HG03469 (cell line): ENCODE measurements around the gene KCTD13.
A peak's percentile ranks its signal among the peaks of the same experiment; 100 is the strongest.
"Not testable (repeated sequence)": the region's sequence is repeated elsewhere in the genome, so short reads cannot be mapped to it uniquely, and the experiment has no call there.

Experiments used
- ATAC-seq: cut with Tn5 transposase; IDR thresholded peaks from one replicate; pipeline ENCODE4 v1.9.1; 2021; ENCODE audit warnings: mild to moderate bottlenecking, moderate library complexity, moderate number of reproducible peaks; ENCODE audit not compliant: unreplicated experiment

Gene KCTD13

DNA sequence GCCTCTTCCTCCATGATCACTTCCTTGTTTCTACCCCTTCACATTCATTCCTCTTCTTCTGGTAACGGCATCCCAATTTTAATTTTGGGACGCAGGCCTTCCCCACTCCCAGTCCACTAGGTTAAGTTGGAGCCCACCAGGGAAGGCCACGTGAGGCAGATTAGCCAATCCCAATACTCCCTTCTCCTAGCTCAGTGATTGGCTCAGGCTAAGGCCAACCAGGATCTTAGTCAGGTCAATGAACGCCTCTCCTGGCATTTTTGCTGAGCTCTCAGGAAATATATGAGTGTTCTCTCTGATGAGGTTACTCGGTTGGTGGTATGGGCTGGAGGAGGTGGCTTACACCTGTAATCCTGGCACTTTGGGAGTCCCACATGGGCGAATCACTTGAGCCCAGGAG lies 42.0 kb downstream of the KCTD13 start:
- no peak for ATAC-seq

DNA sequence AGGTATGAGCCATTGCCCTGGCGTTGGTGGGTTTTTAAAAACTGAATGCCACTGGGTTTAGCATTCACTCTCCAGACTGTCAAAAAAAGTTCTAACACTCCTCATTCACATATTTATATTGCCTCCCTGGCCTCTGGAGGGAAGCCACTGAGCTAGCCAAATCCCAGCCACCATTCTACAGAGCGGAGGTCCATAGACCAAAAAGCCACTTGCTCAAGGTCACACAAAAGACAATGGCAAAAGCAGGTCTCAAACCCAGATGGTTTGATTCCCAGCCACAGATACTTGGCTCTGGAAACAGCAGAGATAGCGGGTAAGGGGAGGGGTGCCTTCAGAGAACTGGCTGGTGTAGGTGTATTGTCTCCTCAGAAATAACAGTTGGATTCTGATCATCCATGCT lies 45.0 kb downstream of the KCTD13 start:
- no peak for ATAC-seq

DNA sequence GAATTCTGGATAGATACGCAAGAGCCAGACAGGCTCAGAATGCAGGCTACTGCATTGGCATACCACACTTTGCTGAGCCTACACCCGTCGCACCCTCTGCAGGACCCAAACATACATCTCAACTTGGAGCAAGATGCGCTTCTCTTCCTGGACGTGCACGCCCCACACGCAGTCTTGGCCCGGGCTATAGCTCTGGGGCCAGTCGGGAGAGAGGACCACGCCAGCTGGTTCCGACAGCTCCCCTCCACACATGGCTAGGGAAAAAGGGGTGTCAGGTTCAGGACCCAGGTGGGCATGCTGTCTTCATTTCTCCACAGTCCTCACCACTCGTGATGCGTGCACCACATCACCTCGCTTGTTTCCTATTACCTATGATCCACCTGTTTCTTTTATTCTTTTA lies 47.9 kb downstream of the KCTD13 start:
- ATAC-seq: no peak

- no peak for ATAC-seq
These were observed 48.6 kb downstream of the KCTD13 start for GRCh38 chr16:29877266-29877961.

DNA sequence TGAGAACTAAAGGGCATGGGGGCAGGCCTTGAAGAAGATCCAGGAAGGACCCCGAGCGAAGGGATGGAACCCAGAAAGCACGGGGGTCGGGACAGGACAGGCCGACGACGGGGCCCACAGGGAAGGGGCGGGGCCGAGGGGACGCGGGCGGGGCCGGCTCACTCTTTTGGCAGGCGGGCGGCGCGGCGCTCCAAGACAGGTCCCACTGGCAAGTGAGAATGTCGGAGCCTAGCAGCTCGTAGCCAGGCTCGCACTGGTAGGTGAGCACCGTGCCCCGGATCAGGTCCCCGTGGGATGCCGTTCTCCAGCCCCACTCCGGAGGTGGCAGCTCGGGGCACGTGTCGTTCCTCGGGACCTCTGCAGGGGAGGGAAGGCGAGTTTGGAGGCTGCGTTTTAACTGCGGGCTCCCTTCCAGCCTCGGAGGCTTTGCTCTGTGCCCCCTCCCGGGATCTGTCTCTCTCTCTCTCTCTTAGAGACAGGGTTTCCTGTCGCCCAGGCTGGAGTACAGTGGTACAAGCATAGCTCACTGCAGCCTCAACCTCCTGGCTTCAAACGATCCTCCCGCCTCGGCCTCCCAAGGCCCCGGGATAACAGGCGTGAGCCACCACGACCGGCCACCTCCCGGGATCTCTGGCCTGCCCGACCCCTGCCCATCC lies 49.3 kb downstream of the KCTD13 start:
- ATAC-seq: no peak

- ATAC-seq: no peak
These were observed 49.8 kb downstream of the KCTD13 start for GRCh38 chr16:29876217-29876593.

DNA sequence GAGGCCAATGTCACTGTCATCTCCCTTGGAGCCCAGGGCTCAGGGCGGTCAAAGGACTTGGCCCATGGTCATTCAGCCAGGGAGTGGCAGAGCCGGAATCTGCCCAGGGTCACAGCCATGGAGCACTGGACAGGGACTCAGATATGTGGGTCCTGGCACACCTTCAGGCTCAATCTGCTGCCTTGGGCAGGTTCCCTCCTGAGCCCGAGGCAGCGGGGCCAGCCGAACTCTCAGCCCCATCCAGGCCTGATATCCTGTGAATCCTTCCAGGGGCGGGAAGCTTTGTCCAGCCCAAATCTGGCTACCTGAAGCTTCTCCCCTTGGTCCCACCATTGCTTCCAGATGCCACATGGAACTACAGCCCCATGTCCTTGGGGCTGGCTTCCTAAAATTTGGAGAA lies 50.8 kb downstream of the KCTD13 start:
- ATAC-seq: no peak

DNA sequence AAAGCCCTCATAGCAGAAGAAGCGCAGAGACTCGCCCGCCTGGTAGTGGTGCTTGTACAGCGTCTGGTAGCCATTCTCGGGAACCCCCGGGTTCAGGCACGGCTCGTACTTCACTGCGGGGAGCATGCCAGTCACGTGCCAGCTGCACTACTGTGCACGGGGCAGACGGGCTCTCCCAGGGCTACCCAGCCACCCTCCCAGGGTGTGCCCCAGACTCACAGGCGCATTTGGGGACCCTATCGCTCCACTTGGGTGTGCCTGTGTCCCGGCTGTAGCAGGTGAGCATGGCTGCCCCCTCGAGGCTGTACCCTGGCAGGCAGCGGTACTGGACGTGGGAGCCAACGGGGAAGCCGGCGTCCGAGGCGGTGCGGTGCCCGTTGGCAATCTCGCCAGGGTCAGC lies 52.7 kb downstream of the KCTD13 start:
- ATAC-seq: no peak

DNA sequence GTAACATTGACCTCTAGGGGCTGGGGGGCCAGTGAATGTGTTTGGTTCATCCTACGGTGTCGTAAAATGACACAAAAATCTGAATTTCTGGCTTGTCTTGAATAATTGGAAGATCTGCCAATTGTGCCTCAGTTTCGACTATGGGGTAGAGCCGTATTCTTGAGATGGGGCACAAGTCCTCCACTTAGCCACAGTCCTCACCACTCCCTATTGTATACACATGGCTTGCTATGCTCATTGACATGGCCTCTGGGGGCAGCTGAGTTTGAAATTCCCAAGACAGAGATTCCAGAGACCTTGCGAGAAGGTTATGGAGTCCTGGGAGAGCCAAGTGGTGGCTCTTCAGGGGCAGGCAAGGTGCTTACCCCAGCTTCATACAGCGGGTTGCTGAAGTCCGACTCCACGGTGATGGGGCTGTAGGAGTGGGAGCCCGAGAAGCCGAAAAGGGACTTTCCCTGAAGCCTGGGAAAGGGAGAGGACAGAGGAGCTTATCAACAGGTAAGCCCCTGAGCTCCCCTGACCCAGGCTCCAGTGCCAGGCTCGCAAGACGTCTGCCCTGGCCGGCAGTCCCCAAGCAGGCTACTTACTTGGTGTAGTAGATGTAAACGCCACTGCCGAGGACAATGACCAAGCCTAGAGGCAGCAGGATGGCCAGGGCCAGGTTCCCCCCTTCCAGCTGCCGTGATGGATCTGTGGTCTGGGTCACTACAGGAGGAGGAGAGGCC lies 54.0 kb downstream of the KCTD13 start:
- ATAC-seq: no peak

GRCh38 chr16:29869067-29869466 lies 57.0 kb downstream of the KCTD13 start:
- not testable (repeated sequence) for ATAC-seq

DNA sequence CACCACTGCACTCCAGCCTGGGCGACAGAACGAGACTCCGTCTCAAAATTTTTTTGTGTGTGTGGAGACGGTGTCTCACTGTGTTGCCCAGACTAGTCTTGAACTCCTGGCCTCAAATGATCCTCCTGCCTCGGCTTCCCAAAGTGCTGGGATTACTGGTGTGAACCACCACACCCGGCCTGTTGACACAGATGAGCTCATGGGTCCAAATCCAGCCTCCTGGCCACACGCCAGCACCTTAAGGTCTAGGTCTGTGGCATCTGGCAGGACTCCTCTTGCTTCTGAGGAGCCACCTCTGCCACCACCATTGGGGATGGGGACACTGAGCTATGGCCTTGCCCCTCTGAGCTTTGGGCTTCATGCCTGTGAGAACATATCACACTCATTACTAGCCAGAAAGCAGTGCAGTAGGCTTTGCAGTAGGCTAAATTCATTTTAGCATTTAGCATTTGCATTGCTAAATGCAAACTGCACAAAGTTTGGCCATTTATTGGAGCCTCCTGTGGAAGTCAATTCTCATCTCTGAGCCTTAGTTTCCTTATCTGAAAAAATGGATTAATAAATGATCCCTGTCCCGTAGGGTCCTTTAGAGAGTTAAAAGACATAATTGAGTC lies 57.5 kb downstream of the KCTD13 start:
- ATAC-seq: no peak

DNA sequence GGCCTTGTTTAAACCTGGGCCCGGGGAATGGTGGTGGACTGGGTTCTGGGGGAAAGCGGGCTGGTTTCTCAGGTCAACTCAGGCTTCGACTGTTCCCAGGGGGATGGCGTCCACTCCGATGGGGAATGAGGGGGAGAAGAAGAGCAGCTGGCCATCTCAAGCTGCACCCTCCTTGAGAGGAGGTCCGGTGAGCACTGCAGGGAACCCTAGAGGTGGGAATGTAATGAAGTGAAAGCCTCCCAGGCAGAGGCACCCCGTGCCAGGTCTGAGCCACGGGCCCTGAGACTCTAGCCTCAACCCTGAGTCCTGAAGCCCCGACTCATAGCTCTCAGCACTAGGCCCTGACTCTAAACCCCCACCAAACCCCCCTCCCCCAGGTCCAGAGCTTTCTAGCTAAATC lies 61.8 kb downstream of the KCTD13 start:
- no peak for ATAC-seq

- no peak for ATAC-seq
These were observed 62.4 kb downstream of the KCTD13 start for GRCh38 chr16:29863669-29863984.

GRCh38 chr16:29862884-29863668 lies 63.0 kb downstream of the KCTD13 start, which contains the start of gene CDIPT:
Gene CDIPT, minus strand, starts transcription at chr16:29863226. Its CDS starts 369 bp downstream, at chr16:29862857.
- ATAC-seq: peak; percentile 85

GRCh38 chr16:29862383-29862883 lies 63.6 kb downstream of the KCTD13 start:
- ATAC-seq: no peak

- no peak for ATAC-seq
These were observed 65.8 kb downstream of the KCTD13 start for GRCh38 chr16:29860218-29860617.

GRCh38 chr16:29858974-29859373 lies 67.1 kb downstream of the KCTD13 start:
- no peak for ATAC-seq

GRCh38 chr16:29858149-29858849 lies 67.7 kb downstream of the KCTD13 start:
- ATAC-seq: no peak

GRCh38 chr16:29857133-29857760 lies 68.8 kb downstream of the KCTD13 start:
- ATAC-seq: no peak
